ENCODE measurements around the gene PRKN.

GRCh38 chr6:161747506-161747905 lies 980.1 kb downstream of the PRKN start:
- TF ChIP-seq, protein P1, sequence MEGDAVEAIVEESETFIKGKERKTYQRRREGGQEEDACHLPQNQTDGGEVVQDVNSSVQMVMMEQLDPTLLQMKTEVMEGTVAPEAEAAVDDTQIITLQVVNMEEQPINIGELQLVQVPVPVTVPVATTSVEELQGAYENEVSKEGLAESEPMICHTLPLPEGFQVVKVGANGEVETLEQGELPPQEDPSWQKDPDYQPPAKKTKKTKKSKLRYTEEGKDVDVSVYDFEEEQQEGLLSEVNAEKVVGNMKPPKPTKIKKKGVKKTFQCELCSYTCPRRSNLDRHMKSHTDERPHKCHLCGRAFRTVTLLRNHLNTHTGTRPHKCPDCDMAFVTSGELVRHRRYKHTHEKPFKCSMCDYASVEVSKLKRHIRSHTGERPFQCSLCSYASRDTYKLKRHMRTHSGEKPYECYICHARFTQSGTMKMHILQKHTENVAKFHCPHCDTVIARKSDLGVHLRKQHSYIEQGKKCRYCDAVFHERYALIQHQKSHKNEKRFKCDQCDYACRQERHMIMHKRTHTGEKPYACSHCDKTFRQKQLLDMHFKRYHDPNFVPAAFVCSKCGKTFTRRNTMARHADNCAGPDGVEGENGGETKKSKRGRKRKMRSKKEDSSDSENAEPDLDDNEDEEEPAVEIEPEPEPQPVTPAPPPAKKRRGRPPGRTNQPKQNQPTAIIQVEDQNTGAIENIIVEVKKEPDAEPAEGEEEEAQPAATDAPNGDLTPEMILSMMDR (IDR thresholded peaks at IDR 0.05): no peak
- TF ChIP-seq POLR2A (IDR thresholded peaks at IDR 0.05) (no peak), EP300 (IDR thresholded peaks at IDR 0.05) (no peak)

Measured in tibial nerve (tissue), 4 donors.